ENCODE results near the gene SYNPR.

SYNPR gene

DNA sequence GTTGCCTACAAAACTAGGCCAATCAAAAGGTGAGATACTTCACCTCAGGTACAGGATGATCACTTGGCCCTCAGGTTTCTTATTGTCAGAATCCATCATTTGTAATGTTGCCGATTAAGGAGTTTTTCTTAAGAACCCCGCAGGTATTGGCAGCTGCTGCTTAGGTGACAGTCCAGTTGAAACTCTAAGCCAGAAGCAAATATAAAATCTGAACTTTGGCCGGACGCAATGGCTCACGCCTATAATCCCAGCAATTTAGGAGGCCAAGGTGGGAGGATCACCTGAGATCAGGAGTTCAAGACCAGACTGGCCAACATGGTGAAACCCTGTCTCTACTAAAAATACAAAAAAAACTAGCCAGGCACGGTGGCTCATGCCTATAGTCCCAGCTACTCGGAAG lies 331.3 kb downstream of the SYNPR start:
- no peak overlapping the region for H3K4me2 ChIP-seq (ENCODE audit: low read length)
- no peak overlapping the region for H2AFZ ChIP-seq (ENCODE audit: low read depth, low read length)
- no peaks in the 10 kb centered on the region for H3K79me2 ChIP-seq (ENCODE audit: low read length)
- H3K4me1 ChIP-seq (ENCODE audit: low read length), result no peaks in the 10 kb centered on the region
- no peak overlapping the region for H3K27ac ChIP-seq (ENCODE audit: low read length)
- H4K20me1 ChIP-seq (ENCODE audit: insufficient read depth, low read length), result no peaks in the 10 kb centered on the region
- no peak overlapping the region for H3K4me3 ChIP-seq (ENCODE audit: low read length)
- H3K27me3 ChIP-seq (ENCODE audit: low read depth, low read length), result no peaks in the 10 kb centered on the region
- no peak for TF ChIP-seq EZH2phosphoT487 (IDR thresholded peaks at IDR 0.05; ENCODE audit: low read depth)
- TF ChIP-seq, protein P1, sequence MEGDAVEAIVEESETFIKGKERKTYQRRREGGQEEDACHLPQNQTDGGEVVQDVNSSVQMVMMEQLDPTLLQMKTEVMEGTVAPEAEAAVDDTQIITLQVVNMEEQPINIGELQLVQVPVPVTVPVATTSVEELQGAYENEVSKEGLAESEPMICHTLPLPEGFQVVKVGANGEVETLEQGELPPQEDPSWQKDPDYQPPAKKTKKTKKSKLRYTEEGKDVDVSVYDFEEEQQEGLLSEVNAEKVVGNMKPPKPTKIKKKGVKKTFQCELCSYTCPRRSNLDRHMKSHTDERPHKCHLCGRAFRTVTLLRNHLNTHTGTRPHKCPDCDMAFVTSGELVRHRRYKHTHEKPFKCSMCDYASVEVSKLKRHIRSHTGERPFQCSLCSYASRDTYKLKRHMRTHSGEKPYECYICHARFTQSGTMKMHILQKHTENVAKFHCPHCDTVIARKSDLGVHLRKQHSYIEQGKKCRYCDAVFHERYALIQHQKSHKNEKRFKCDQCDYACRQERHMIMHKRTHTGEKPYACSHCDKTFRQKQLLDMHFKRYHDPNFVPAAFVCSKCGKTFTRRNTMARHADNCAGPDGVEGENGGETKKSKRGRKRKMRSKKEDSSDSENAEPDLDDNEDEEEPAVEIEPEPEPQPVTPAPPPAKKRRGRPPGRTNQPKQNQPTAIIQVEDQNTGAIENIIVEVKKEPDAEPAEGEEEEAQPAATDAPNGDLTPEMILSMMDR (IDR thresholded peaks at IDR 0.05; ENCODE audit: low read depth, low read length), result no peak
- H3K36me3 ChIP-seq (replicated peaks; ENCODE audit: low read depth, low read length), result no peaks in the 10 kb centered on the region
- no peaks in the 10 kb centered on the region for H3K9me3 ChIP-seq (ENCODE audit: insufficient read depth, low read length)
- H3K9ac ChIP-seq (ENCODE audit: low read length), result no peak overlapping the region

DNA sequence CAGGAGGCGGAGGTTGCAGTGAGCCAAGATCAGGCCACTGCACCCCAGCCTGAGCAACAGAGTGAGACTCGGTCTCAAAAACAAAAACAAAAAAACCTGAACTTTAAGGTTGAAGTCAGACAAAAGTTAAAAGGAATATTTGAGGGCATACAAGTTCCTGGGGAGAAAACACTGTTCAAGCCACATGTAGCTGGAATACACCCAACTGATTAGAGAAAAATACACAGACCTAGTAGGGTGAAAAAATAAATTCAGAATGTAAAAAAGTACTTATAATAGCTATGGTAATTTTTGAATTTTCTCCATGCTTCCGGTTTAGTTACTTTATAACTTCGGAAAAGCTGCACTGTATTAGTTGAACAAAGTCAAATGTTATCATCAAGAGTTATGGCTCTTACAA lies 331.7 kb downstream of the SYNPR start:
- Histone ChIP-seq H3K9ac (ENCODE audit: low read length) (no peak overlapping the region), H3K4me2 (ENCODE audit: low read length) (no peak overlapping the region), H3K79me2 (ENCODE audit: low read length) (no peaks in the 10 kb centered on the region)

DNA sequence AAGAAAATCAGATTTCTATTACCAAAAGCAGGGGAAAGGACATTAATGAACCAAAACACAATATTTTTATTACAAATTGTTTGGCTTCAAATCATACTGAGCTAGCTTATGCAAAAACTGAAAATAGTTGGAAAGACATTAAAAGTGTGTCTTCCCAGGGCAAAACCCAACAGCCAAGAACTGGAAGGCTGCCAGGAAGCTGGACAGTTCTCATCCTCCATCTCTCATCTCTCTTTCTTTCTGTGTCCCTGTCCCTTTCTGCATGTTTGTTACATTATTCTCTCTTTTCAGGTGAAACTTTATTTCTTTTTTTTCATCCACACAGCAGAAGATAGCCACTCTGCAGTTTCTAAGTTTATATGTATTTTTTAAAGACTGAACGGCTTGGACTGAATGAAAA lies 333.3 kb downstream of the SYNPR start:
- Histone ChIP-seq H3K36me3 (replicated peaks; ENCODE audit: low read depth, low read length) (no peaks in the 10 kb centered on the region), H3K79me2 (ENCODE audit: low read length) (no peaks in the 10 kb centered on the region), H4K20me1 (ENCODE audit: insufficient read depth, low read length) (no peaks in the 10 kb centered on the region), H3K27me3 (ENCODE audit: low read depth, low read length) (no peaks in the 10 kb centered on the region), H3K9ac (ENCODE audit: low read length) (no peak overlapping the region), H3K4me1 (ENCODE audit: low read length) (no peaks in the 10 kb centered on the region), H2AFZ (ENCODE audit: low read depth, low read length) (no peak overlapping the region), H3K4me3 (ENCODE audit: low read length) (no peak overlapping the region), H3K27ac (ENCODE audit: low read length) (no peak overlapping the region), H3K9me3 (ENCODE audit: insufficient read depth, low read length) (no peaks in the 10 kb centered on the region), H3K4me2 (ENCODE audit: low read length) (no peak overlapping the region)
- no peak for TF ChIP-seq EZH2phosphoT487 (IDR thresholded peaks at IDR 0.05; ENCODE audit: low read depth)
- TF ChIP-seq, protein P1 (IDR thresholded peaks at IDR 0.05; ENCODE audit: low read depth, low read length), result no peak

More for the DNA sequence above, 331.7 kb downstream of the SYNPR start:
- Histone ChIP-seq H3K27me3 (ENCODE audit: low read depth, low read length) (no peaks in the 10 kb centered on the region), H4K20me1 (ENCODE audit: insufficient read depth, low read length) (no peaks in the 10 kb centered on the region), H3K27ac (ENCODE audit: low read length) (no peak overlapping the region), H3K4me1 (ENCODE audit: low read length) (no peaks in the 10 kb centered on the region), H3K4me3 (ENCODE audit: low read length) (no peak overlapping the region), H3K36me3 (replicated peaks; ENCODE audit: low read depth, low read length) (no peaks in the 10 kb centered on the region), H3K9me3 (ENCODE audit: insufficient read depth, low read length) (no peaks in the 10 kb centered on the region), H2AFZ (ENCODE audit: low read depth, low read length) (no peak overlapping the region)
- no peak for TF ChIP-seq EZH2phosphoT487 (IDR thresholded peaks at IDR 0.05; ENCODE audit: low read depth)
- TF ChIP-seq, protein P1 (IDR thresholded peaks at IDR 0.05; ENCODE audit: low read depth, low read length), result no peak

DNA sequence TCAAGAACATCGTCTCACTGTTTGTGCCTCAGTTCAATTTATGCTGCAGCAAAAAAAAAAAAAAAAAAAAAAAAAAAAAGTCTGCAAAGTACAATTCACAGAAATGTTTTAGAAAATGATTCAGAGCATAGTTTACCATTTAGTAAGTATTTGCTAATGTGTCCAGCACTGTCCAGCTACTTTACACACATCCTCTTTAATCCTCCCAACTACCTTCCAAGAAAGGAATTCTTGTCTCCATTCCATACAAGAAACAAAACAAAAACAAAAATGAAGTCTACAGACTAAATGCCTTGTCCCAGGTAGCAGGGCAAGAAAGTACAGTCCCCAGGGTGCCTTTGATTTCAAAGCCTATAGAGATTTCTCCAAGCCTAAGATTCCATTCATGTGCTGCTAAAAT lies 335.5 kb downstream of the SYNPR start:
- no peak overlapping the region for H3K9ac ChIP-seq (ENCODE audit: low read length)
- no peak overlapping the region for H3K4me3 ChIP-seq (ENCODE audit: low read length)
- peaks cover 4% of the 10 kb centered on the region; the same call in 1 of the 2 replicates for H3K27me3 ChIP-seq (ENCODE audit: low read depth, low read length)
- no peak overlapping the region for H3K27ac ChIP-seq (ENCODE audit: low read length)
- H3K79me2 ChIP-seq (ENCODE audit: low read length), result no peaks in the 10 kb centered on the region
- no peaks in the 10 kb centered on the region for H3K4me1 ChIP-seq (ENCODE audit: low read length)
- no peaks in the 10 kb centered on the region; the same call in 1 of the 2 replicates for H4K20me1 ChIP-seq (ENCODE audit: insufficient read depth, low read length)
- no peaks in the 10 kb centered on the region for H3K9me3 ChIP-seq (ENCODE audit: insufficient read depth, low read length)
- H3K36me3 ChIP-seq (replicated peaks; ENCODE audit: low read depth, low read length), result no peaks in the 10 kb centered on the region
- H3K4me2 ChIP-seq (ENCODE audit: low read length), result no peak overlapping the region
- H2AFZ ChIP-seq (ENCODE audit: low read depth, low read length), result no peak overlapping the region
- TF ChIP-seq EZH2phosphoT487 (IDR thresholded peaks at IDR 0.05; ENCODE audit: low read depth), result no peak
- TF ChIP-seq, protein P1 (IDR thresholded peaks at IDR 0.05; ENCODE audit: low read depth, low read length), result no peak
